Brain pericyte (primary cell): ENCODE results near the gene SIK1.
"Not testable (repeated sequence)": the region's sequence is repeated elsewhere in the genome, so short reads cannot be mapped to it uniquely, and the experiment has no call there.

Experiments used
- DNase-seq: peaks from one replicate; pipeline ENCODE4 v3.0.0-alpha.2; 2012; ENCODE audit warnings: low read depth, low spot score

The SIK1 gene

GRCh38 chr21:43396788-43397438 is 30.0 kb downstream of the SIK1 start:
- DNase-seq: not testable (repeated sequence)

- not testable (repeated sequence) for DNase-seq
Measured at GRCh38 chr21:43383351-43383750, 43.6 kb downstream of the SIK1 start.

- DNase-seq: not testable (repeated sequence)
Measured at GRCh38 chr21:43382902-43383301, 44.0 kb downstream of the SIK1 start.

GRCh38 chr21:43380852-43381533 is 45.9 kb downstream of the SIK1 start:
- not testable (repeated sequence) for DNase-seq

GRCh38 chr21:43380337-43380736 is 46.6 kb downstream of the SIK1 start:
- not testable (repeated sequence) for DNase-seq

- DNase-seq: not testable (repeated sequence)
Measured at GRCh38 chr21:43379626-43380122, 47.3 kb downstream of the SIK1 start.

- DNase-seq: no peak
Measured at GRCh38 chr21:43376478-43376882, 50.5 kb downstream of the SIK1 start.

- DNase-seq: no peak
Measured at GRCh38 chr21:43375837-43376477, 51.0 kb downstream of the SIK1 start.

- no peak for DNase-seq
Measured at GRCh38 chr21:43375006-43375836, 51.7 kb downstream of the SIK1 start.

- DNase-seq: no peak
Measured at GRCh38 chr21:43374228-43374885, 52.6 kb downstream of the SIK1 start.

- no peak for DNase-seq
Measured at GRCh38 chr21:43373362-43374227, 53.3 kb downstream of the SIK1 start.

GRCh38 chr21:43372663-43373361 is 54.1 kb downstream of the SIK1 start:
- DNase-seq: no peak

GRCh38 chr21:43371786-43372185 is 55.1 kb downstream of the SIK1 start:
- no peak for DNase-seq

GRCh38 chr21:43370888-43371570 is 55.9 kb downstream of the SIK1 start:
- no peak for DNase-seq

GRCh38 chr21:43370091-43370658 is 56.8 kb downstream of the SIK1 start:
- DNase-seq: no peak

- DNase-seq: no peak
Measured at GRCh38 chr21:43369596-43370090, 57.3 kb downstream of the SIK1 start.

- no peak for DNase-seq
Measured at GRCh38 chr21:43369124-43369523, 57.8 kb downstream of the SIK1 start.

- DNase-seq: no peak
Measured at GRCh38 chr21:43368685-43369084, 58.2 kb downstream of the SIK1 start.
